ENCODE measurements around the gene HLF. TPM values are rescaled to one million over a fixed set of nuclear protein-coding genes. Genes with fewer than 3 reads are reported as not detected.

The HLF gene
- total and polyA plus RNA-seq, 4 donors = 8.0 to 59.3 (median 24.6) TPM

- peak overlapping the region; percentile 60 to 70 (median 63) for H3K4me3 ChIP-seq (ENCODE audit: low read depth in 1 of 3, low read length in 3 of 3)
- DNase-seq (ENCODE audit: low spot score) = peak; percentile 35
- WGBS = 3% methylated on average over 4 of the region's 4 CpGs
- peak overlapping the region; percentile 35 to 91 for H3K27ac ChIP-seq (ENCODE audit: low read depth in 1 of 2, low read length in 2 of 2)
- no peaks in the 10 kb centered on the region for H3K9me3 ChIP-seq (ENCODE audit: control insufficient read depth in 4 of 4, low read length in 3 of 4)
- TF ChIP-seq REST (IDR thresholded peaks at IDR 0.05) = no peak
- TF ChIP-seq YY1 (IDR thresholded peaks at IDR 0.05) = no peak
- no peak for TF ChIP-seq CTCF (IDR thresholded peaks at IDR 0.05; ENCODE audit: low read depth, low read length, missing input control)
- no peak for TF ChIP-seq FOXA2 (IDR thresholded peaks at IDR 0.05)
- peak; percentile 10 to 18 for TF ChIP-seq RAD21 (IDR thresholded peaks at IDR 0.05)
- no peak for TF ChIP-seq ZBTB33 (IDR thresholded peaks at IDR 0.05)
- TF ChIP-seq SP1 (IDR thresholded peaks at IDR 0.05) = no peak
- no peaks in the 10 kb centered on the region for H3K27me3 ChIP-seq (ENCODE audit: control insufficient read depth in 4 of 4, insufficient read depth in 4 of 4, low read length in 3 of 4)
- peak overlapping the region in 1 of 2 donors; percentile 50 for H3K9ac ChIP-seq (ENCODE audit: low read depth in 1 of 2, low read length in 2 of 2)
- no peaks in the 10 kb centered on the region for H3K36me3 ChIP-seq (ENCODE audit: control insufficient read depth in 4 of 4, insufficient read depth in 3 of 4, low read depth in 1 of 4, low read length in 3 of 4)
- H3K4me1 ChIP-seq (ENCODE audit: control insufficient read depth in 4 of 4, insufficient read depth in 4 of 4, low read length in 3 of 4) = peaks cover 3 to 18% (median 13%) of the 10 kb centered on the region in 4 donors
Observed at GRCh38 chr17:55238931-55239297, 25.8 kb upstream of the HLF start.

- Histone ChIP-seq H3K9me3 (ENCODE audit: control insufficient read depth in 4 of 4, low read length in 3 of 4) (no peaks in the 10 kb centered on the region), H3K4me1 (ENCODE audit: control insufficient read depth in 4 of 4, insufficient read depth in 4 of 4, low read length in 3 of 4) (peaks cover 3 to 18% (median 13%) of the 10 kb centered on the region in 4 donors), H3K36me3 (ENCODE audit: control insufficient read depth in 4 of 4, insufficient read depth in 3 of 4, low read depth in 1 of 4, low read length in 3 of 4) (no peaks in the 10 kb centered on the region), H3K4me3 (ENCODE audit: low read depth in 1 of 3, low read length in 3 of 3) (no peak overlapping the region), H3K27ac (ENCODE audit: low read depth in 1 of 2, low read length in 2 of 2) (no peak overlapping the region), H3K9ac (ENCODE audit: low read depth in 1 of 2, low read length in 2 of 2) (no peak overlapping the region), H3K27me3 (ENCODE audit: control insufficient read depth in 4 of 4, insufficient read depth in 4 of 4, low read length in 3 of 4) (no peaks in the 10 kb centered on the region)
- no peak for TF ChIP-seq HNF4A (conservative IDR thresholded peaks at IDR 0.05)
- TF ChIP-seq NR2F2 (IDR thresholded peaks at IDR 0.05) = no peak
- no peak for TF ChIP-seq ATF3 (IDR thresholded peaks at IDR 0.05)
- TF ChIP-seq YY1 (IDR thresholded peaks at IDR 0.05) = no peak
- no peak for TF ChIP-seq RAD21 (IDR thresholded peaks at IDR 0.05)
- TF ChIP-seq EGR1 (IDR thresholded peaks at IDR 0.05; ENCODE audit: low read depth in 2 of 2) = no peak
- no peak for TF ChIP-seq HNF4G (IDR thresholded peaks at IDR 0.05)
- 90% methylated on average over 2 of the region's 2 CpGs for WGBS
- no peak for DNase-seq (ENCODE audit: low spot score)
Observed at GRCh38 chr17:55241097-55241496, 23.7 kb upstream of the HLF start.

All from liver (tissue), 9 donors.